Measurements from ENCODE around the gene ARMC8.

ARMC8 gene

DNA sequence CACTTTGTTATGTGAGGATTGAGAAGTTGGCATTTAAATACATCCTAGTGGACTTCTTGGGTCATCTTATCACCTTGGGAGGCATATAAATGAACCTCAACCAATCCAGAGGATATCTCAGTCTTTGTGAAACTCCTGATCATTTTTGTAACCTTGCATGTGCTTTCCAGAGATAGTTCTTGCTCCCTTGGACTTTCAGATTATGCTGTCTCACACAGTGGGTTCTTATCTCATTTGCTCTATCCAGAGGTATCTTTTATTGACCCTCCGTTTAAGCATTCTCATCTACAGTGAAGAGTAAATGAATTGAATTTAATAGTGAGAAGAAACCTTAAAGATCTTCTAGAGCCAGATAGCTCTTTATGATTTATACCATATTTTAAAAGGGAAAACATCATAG is 10.4 kb downstream of the ARMC8 start:
- no peak for DNase-seq (ENCODE audit: low read depth)

GRCh38 chr3:138199851-138200250 is 12.8 kb downstream of the ARMC8 start:
- no peak for DNase-seq (ENCODE audit: low read depth)

DNA sequence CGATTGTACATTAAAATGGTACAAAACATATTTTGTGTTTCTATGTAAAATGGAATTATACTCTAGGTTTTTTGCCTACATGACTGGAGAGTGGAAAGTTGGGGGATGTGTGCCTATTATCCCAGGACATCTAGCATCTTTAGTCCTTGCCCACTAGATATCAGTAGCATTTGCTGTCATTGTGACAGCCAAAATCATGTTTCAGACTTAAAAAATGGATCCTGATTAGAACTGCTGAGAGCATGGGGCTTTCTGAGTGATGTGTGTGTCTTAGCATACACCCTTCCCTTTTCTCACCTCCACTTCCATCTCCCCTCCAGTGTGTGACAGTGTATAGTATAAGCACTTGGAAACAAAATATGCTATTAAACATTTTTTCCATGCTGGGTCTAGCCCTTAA is 13.3 kb downstream of the ARMC8 start:
- no peak for DNase-seq (ENCODE audit: low read depth)

DNA sequence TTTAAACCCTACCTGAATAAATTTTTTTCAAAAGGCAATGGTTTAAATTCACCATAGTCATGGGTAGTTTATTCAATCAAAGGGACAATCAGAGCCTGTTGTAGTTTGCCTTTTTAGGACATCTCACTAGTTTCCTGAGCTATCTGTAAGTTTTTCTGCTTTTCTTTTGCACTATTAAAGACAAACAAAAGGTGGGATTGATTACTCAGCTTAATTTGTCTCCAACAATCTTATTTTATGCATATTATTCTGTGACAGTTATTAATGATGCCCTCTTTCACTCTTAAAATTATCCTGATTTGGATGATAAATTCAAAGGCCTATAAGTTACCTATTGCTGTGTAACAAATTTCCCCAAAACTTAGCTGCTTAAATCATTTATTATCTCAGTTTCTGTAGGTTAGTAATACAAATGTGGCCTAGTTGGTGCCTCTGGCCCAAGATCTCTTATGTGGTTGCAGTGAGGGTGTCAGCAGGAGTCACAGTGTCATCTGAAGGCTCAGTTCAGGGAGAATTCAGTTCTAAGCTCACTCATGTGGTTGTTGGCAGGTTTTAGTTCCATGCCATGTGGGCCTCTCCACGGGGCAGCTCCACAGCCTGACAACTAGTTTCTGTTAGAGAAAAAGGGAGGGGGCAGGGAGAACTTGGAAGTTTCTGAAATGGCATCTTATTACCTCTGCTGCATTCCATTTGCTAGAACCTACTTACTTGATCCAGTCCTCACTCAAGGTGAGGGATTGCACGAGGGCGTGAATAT is 16.0 kb downstream of the ARMC8 start:
- no peak for DNase-seq (ENCODE audit: low read depth)

DNA sequence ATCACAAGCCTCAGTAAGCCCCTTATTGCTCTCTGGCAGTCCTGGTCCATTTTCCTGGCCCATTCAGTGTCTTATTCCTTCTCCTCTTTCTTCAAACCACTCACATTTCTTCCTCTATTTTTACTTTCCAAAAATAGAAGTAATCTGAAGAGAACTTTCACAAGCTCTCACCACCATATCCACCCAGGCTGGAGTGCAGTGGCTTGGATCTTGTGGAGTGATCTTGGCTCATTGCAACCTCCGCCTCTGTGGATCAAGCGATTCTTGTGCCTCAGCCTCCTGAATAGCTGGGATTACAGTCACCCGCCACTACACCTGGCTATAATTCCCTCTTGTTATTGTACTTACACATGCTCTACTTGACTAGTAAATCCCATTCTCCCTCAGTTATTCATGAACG is 16.8 kb downstream of the ARMC8 start:
- DNase-seq (ENCODE audit: low read depth) = no peak

DNA sequence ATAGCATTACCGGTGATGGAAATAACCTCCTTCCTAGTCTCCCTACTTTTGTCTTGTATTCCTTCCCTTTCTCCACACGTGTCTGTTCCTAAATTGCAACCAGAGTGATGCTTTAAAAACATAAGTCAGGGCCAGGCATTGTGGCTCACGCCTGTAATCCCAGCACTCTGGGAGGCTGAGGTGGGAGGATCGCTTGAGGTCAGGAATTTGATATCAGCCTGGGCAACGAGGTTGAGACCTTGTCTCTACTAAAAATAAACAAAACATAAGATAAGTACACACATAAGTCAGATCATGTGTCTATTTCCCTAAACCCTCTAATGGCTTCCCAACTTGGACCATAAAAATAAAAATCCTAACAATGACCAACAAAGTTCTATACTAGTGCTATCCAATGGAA is 18.4 kb downstream of the ARMC8 start:
- no peak for DNase-seq (ENCODE audit: low read depth)

DNA sequence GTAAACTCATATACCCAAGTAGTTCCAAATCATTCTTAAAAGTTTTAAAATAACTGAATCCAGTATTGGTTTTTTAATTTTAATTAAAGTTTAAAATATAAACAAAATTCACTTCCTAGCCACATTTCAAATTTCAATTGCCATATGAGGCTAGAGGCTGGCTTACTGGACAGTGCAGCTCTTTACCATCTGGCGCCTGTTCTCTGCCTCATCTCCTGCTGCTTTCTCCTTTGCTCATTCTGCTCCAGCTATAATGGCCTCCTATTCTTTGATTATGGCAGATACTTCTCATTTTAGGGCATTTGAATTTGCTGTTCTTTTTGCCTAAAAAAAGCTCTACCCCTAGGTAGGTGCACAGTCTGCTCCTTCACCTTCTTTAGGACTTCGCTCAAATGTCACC is 19.1 kb downstream of the ARMC8 start:
- DNase-seq (ENCODE audit: low read depth) = no peak

DNA sequence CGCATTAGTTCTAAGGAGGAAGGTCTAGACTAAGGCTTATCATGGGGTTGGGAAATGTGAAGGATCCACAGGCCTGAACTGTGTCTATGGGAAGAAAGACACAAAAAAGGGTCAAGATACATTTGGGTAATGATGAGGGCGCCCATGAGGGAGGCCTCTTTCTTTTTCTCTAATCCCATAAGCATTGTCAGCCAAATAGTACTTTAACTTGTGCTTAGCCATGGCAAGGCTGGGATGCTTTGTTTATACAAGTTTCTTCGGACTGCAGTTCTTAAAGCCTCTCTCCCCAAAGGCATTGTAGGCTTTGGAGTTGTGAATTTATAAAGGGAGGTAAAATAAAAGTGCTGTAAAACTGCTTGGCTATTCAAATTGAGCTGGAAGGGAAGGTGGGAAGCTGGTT is 23.4 kb downstream of the ARMC8 start:
- no peak for DNase-seq (ENCODE audit: low read depth)

GRCh38 chr3:138213398-138214085 is 26.4 kb downstream of the ARMC8 start:
- DNase-seq (ENCODE audit: low read depth) = no peak

DNA sequence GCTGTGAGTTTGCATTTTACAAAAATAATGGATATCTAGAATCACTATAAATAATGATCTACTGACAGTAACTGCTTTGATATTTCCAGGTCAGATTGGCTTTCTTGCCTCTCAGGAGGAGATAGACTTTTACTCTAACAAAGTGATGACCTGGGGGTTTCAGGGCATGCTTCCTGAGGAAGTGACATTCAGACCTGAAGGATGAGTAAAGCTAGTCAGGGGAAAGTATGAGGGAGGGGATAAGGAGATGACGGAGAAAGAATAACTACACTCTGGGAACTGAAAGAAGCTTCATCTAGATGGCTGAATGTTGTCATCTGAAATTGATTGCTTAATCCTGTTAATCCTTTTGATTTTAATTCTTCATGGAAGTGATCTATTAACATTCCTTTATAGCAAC is 32.2 kb downstream of the ARMC8 start:
- no peak for DNase-seq (ENCODE audit: low read depth)

DNA sequence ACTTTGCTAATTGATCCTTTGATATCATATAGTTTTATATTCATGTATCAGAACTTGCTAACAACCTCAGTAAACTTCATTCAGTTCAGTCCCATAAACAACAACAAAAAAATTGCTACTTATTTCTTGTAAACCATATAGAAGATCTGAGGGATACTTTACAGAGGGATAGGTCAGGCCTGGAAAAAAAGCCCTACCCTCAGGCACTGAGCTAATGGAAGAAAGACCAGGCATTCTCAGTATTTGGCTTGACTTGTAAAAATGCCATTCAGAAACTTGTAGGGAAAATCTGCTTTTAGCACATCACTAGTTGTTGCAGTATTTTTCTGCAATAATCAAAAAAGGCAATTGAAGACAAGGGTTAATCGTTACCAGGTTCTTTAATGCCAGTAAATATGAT is 33.1 kb downstream of the ARMC8 start:
- no peak for DNase-seq (ENCODE audit: low read depth)

- DNase-seq (ENCODE audit: low read depth) = no peak
Measured at GRCh38 chr3:138220788-138221187, 33.7 kb downstream of the ARMC8 start.

GRCh38 chr3:138222131-138222941 is 35.2 kb downstream of the ARMC8 start:
- DNase-seq (ENCODE audit: low read depth) = no peak

DNA sequence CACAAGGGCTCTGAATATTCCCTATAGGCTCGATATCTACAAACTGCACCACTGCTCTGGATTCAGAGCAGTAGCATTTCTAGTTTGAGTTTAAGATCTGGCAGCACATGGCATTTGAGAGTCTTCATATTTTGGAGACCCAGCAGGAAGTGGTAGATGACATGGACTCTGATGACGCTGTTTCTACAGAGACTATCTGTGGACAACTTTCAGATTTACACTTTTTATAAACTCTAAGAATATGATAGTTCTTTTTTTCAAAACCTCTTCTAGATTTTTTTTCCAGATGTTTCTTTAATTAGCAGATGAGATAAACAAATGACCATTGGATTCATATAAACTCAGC is 35.8 kb downstream of the ARMC8 start:
- DNase-seq (ENCODE audit: low read depth) = no peak

- DNase-seq (ENCODE audit: low read depth) = no peak
Measured at GRCh38 chr3:138227650-138228049, 40.5 kb downstream of the ARMC8 start.

DNA sequence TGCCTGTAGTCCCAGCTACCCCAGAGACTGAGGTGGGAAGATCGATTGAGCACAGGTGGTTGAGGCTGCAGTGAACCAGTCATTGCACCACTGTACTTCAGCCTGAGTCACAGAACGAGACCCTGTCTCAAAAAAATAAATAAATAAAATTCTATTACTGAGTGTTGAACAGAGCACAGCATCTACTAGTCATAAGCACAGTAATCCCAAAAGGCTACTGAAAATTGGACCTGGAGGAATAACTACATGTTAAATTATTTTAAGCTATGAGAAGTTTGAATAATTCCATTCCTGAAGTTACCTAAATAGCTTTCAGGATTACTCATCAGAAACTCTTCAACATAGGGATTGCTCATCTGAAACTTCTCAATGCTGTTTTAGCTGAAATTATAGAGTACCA is 43.4 kb downstream of the ARMC8 start:
- no peak for DNase-seq (ENCODE audit: low read depth)

- no peak for DNase-seq (ENCODE audit: low read depth)
Measured at GRCh38 chr3:138232705-138233364, 45.7 kb downstream of the ARMC8 start.

DNA sequence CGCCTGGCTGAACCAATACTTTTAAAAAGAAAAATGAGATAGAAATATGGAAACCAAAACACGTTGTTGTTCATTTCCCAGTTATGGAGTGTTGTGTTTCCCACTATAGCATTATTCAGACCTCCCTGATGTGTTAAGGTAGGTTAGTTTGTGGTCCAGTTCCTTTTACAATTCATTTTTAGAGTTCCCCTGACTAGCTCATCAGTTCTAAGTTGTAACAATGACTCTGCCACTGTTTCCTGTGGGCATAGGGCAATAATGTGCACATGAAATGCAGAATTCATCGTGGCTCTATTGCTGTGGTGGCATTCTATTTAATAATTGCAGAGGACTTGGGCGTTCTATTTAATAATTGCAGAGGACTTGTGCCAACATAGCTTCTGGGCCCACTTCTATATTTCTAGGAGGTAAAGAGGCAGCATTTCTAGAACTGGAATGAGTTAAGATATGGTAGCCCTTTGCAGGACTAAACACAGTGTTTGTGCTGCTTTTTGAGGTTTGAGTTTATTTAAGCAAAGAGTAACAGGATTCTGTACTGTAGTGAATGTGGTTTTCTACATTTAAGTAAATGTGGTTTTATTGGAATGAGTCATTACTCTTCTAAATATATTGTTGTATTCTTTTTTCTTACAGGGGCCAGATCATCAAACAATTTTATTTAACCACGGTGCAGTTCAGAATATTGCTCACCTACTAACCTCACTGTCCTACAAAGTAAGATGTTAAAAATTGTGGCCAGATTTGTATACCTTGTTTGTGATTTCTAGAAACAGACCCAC is 47.5 kb downstream of the ARMC8 start:
- no peak for DNase-seq (ENCODE audit: low read depth)

- no peak for DNase-seq (ENCODE audit: low read depth)
Measured at GRCh38 chr3:138238711-138239110, 51.6 kb downstream of the ARMC8 start.

DNA sequence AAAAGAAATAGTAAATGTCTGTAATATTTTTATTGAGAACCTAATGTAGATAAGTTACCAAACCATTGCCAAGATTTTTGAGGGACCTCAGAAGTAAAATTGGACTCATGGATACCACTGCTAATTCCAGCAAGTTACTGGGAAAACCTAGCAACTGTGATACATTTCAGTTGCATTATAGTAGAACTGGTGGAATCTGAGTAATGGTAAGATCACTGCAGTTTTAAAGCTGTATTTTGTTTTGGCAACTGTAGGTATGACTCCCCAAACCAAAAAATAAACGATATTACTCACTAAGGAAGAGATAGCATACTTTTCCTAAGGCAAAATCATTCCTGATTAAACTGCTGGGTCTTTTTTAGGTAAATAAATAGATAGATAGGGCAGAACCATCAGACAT is 54.0 kb downstream of the ARMC8 start:
- DNase-seq (ENCODE audit: low read depth) = peak; percentile 20

DNA sequence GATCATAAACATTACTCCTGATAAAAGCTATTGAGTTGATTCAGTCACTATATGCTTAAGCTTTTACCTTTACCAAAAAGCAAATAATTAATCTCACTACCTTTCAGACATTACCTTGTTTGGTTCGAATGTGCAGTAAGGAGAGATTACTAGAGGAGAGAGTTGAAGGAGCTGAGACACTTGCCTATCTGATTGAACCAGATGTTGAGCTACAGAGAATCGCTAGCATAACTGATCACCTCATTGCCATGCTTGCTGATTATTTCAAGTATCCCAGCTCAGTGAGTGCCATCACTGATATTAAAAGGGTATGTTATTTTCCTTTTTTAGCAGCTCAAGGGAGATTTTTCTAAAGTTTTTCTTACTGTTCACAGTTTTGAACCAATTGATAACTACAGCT is 54.6 kb downstream of the ARMC8 start:
- no peak for DNase-seq (ENCODE audit: low read depth)

- DNase-seq (ENCODE audit: low read depth) = no peak
Measured at GRCh38 chr3:138242466-138242865, 55.4 kb downstream of the ARMC8 start.
